GM21360 (cell line): Measurements from ENCODE around the gene ERICH6.

Experiments used
- ATAC-seq: cut with Tn5 transposase; IDR thresholded peaks from one replicate; pipeline ENCODE4 v1.9.1; 2021; ENCODE audit warnings: mild to moderate bottlenecking, moderate library complexity; ENCODE audit not compliant: unreplicated experiment

ERICH6 gene

GRCh38 chr3:150620002-150620689 lies 83.6 kb downstream of the ERICH6 start:
- ATAC-seq: no peak

DNA sequence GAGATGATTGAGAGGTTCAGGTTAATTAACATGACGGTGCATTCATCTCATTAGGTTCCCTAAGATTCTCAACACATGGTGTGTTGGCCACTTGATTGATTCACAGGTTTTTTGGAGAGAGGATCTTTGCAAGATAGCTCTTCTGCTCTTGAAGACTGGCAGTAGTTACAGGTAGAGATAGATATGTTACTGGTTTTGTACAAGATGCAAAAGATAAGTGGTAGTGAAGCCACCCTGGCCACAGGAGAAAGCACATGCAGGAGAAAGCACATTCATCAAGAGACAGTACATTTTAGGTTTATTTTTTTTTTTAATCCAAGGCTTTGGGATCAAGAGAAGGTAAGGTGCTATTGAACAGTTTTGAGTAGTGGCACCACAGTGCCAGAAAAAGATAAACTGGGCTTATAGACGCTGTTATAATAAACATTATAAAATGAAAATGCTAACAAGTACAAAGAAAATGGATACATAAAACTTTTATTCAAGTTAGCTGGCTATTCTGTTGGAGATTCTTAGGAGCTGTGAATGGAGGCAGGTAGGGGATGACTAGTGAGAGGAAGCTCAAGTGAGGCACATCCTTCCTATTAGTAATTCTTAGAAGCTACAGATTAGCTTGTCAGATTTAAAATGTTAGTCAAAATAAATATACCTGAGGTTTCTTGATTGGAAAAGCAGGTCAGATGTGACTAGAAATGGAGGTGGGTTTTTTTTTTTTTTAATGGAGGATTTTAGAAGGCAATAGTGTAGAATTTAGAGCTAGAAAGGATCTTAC lies 89.8 kb downstream of the ERICH6 start:
- ATAC-seq: no peak

DNA sequence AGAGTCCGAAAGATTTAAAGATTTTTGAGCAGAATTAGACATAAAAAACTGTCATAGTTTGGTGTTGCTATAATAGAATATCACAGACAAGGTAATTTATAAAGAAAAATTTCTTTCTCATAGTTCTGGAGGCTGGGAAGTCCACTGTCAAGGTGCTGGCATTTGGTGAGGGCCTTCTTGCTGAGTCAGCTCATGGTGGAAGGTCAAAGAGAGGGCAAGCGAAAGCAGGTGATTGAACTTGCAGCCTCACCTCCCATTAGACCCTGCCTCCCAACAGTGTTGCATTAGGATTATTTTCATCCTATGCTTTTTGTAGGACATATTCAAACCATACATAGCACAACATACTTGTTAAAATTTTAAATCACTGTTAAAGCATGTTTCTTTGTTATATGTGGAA lies 90.7 kb downstream of the ERICH6 start:
- ATAC-seq: no peak

- no peak for ATAC-seq
Observed at GRCh38 chr3:150612494-150612893, 91.2 kb downstream of the ERICH6 start.

DNA sequence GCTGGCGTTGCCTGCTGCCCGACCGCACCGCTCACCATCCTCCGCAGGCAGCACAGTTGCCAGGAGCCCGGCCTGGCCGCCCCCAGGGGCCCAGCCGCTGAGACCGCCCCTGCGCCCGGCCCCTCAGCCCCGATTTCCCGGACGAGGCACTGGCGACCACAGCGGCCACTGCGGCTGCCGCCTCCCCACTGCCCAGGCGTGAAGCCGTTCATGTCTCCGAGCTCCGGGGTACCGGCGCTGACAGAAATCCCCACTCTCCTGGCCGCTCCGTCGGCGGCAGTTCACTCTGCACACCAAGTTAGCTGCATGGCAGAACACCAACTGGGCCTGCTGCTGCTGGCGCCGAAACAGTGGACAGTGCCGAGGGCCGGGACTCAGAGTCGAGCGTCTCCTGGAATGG lies 92.1 kb downstream of the ERICH6 start:
- ATAC-seq: no peak

DNA sequence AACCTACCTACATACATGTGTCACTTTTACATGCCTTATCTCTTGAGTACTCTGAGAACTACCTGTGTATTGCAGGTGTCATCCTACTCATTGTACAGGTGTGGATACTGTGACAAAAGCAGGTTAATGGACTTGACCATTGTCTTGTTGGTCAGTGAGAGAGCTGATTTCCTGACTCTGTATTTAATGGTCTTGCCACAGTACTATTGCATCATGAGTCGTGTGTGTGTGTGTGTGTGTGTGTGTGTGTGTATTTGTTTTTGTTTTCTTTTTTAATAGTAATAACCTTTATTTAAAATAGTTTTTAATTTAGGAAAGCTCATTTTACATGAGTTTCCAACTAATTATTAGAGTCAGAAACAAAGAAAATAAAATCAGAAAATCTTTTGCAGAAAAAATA lies 92.9 kb downstream of the ERICH6 start:
- ATAC-seq: no peak

DNA sequence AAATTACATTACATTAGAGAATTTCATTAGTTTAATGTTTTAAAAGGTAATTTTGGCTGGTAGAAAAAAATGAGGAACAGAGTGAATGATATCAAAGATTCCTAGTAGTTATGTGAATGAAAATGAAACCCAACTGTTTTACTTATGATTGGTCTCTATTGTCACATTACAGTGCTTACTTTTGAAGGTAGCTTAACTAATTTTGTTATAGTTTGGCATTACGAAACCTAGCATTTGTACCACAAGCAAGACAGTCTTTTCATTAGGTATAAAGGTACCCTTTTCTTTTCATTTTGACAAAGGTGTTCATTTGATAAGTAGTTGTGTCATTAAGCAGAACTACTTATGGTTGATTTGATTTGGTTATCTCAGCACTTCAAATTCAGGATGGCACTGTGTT lies 93.7 kb downstream of the ERICH6 start:
- no peak for ATAC-seq
